Liver (tissue), 9 donors: ENCODE measurements around the gene DNMT3A. TPM values are rescaled to one million over a fixed set of nuclear protein-coding genes. Genes with fewer than 3 reads are reported as not detected.

Source experiments
- DNase-seq: peaks from one replicate; pipeline ENCODE4 v3.0.0-alpha.2; 2017; ENCODE audit warnings: low spot score
- H3K27ac ChIP-seq, 2 donors: one replicate each; pipeline ENCODE4 v1.7.0; 2013; ENCODE audit warnings: inconsistent platforms in 2 of 2, low read length in 2 of 2, control low read depth in 1 of 2, low read depth in 1 of 2, mild to moderate bottlenecking in 1 of 2
- H3K27me3 ChIP-seq, 4 donors: one replicate each; pipeline versions ENCODE4 v1.6.1 to v1.7.0; 2013; ENCODE audit warnings: low read length in 3 of 4, inconsistent platforms in 1 of 4, mild to moderate bottlenecking in 1 of 4, moderate library complexity in 1 of 4; ENCODE audit not compliant: control insufficient read depth in 4 of 4, insufficient read depth in 4 of 4
- H3K36me3 ChIP-seq, 4 donors: one replicate each; pipeline versions ENCODE4 v1.6.1 to v1.7.0; 2013; ENCODE audit warnings: low read length in 3 of 4, mild to moderate bottlenecking in 3 of 4, low read depth in 1 of 4, moderate library complexity in 1 of 4; ENCODE audit not compliant: control insufficient read depth in 4 of 4, insufficient read depth in 3 of 4
- H3K4me1 ChIP-seq, 4 donors: one replicate each; pipeline versions ENCODE4 v1.6.1 to v1.7.0; 2013; ENCODE audit warnings: low read length in 3 of 4, mild to moderate bottlenecking in 3 of 4, moderate library complexity in 1 of 4; ENCODE audit not compliant: control insufficient read depth in 4 of 4, insufficient read depth in 4 of 4
- H3K4me3 ChIP-seq, 3 donors: one replicate each; pipeline versions ENCODE4 v1.6.1 to v1.7.0; 2013; ENCODE audit warnings: low read length in 3 of 3, control low read depth in 1 of 3, low read depth in 1 of 3, mild to moderate bottlenecking in 1 of 3
- H3K9ac ChIP-seq, 2 donors: one replicate each; pipeline ENCODE4 v1.7.0; 2013; ENCODE audit warnings: low read length in 2 of 2, mild to moderate bottlenecking in 2 of 2, moderate library complexity in 2 of 2, control low read depth in 1 of 2, low read depth in 1 of 2
- H3K9me3 ChIP-seq, 4 donors: one replicate each; pipeline versions ENCODE4 v1.6.1 to v1.7.0; 2013; ENCODE audit warnings: low read length in 3 of 4; ENCODE audit not compliant: control insufficient read depth in 4 of 4
- EGR1 ChIP-seq, 2 donors: IDR thresholded peaks; 2 replicates each; pipeline ENCODE4 v1.6.1; 2016 to 2018; ENCODE audit warnings: antibody characterized with exemption in 2 of 2, low read depth in 2 of 2
- FOXA1 ChIP-seq: IDR thresholded peaks from 2 replicates; pipeline ENCODE4 v1.6.1; 2016; ENCODE audit warnings: antibody characterized with exemption
- GABPA ChIP-seq, 2 donors: IDR thresholded peaks in 1 of 2; conservative IDR thresholded peaks in 1 of 2; 2 replicates each; pipeline ENCODE4 v1.6.1; 2016; ENCODE audit warnings: antibody characterized with exemption in 2 of 2, mild to moderate bottlenecking in 1 of 2, moderate library complexity in 1 of 2
- HNF4A ChIP-seq, 2 donors: conservative IDR thresholded peaks; 2 replicates each; pipeline ENCODE4 v1.6.1; 2016; ENCODE audit warnings: antibody characterized with exemption in 2 of 2, mild to moderate bottlenecking in 2 of 2
- JUND ChIP-seq, 2 donors: IDR thresholded peaks; 2 replicates each; pipeline ENCODE4 v1.6.1; 2016; ENCODE audit warnings: antibody characterized with exemption in 2 of 2
- NR2F2 ChIP-seq: IDR thresholded peaks from 2 replicates; pipeline ENCODE4 v1.6.1; 2016; ENCODE audit warnings: antibody characterized with exemption
- RAD21 ChIP-seq, 2 donors: IDR thresholded peaks; 2 replicates each; pipeline ENCODE4 v1.6.1; 2016; ENCODE audit warnings: antibody characterized with exemption in 2 of 2, mild to moderate bottlenecking in 2 of 2
- RXRA ChIP-seq, 2 donors: IDR thresholded peaks; 2 replicates each; pipeline ENCODE4 v1.6.1; 2017 to 2018; ENCODE audit warnings: antibody characterized with exemption in 2 of 2, mild to moderate bottlenecking in 1 of 2
- TAF1 ChIP-seq: conservative IDR thresholded peaks from 2 replicates; pipeline ENCODE4 v1.6.1; 2016; ENCODE audit warnings: antibody characterized with exemption, mild to moderate bottlenecking
- YY1 ChIP-seq: IDR thresholded peaks from 2 replicates; pipeline ENCODE4 v1.6.1; 2016; ENCODE audit warnings: antibody characterized with exemption, mild to moderate bottlenecking
- WGBS: extraction: QIAGEN DNeasy Blood & Tissue Kit; methylation state at CpG from one replicate; pipeline ENCODE4 v1.1.7; 2013; 5-methylcytosine and 5-hydroxymethylcytosine counted together
- polyA plus RNA-seq, 2 donors: library from polyadenylated mRNA; stranded (reverse) in 1 of 2; unstranded in 1 of 2; fragments of 200-250 nt in 1 of 2; fragments of >200 nt in 1 of 2; fragmentation: Nextera tagmentation in 1 of 2; extraction: Ambion mirVana in 1 of 2; gene quantifications; one replicate each; pipeline versions ENCODE4 v1.2.1 to v1.2.3, GENCODE V29; 2013 to 2015
- total RNA-seq, 2 donors: library from RNA; depleted of rRNA; stranded (reverse); fragments of >200 nt; gene quantifications; one replicate each; pipeline ENCODE4 v1.2.3, GENCODE V29; 2014
- TF ChIP-seq, protein P1 (sequence below): IDR thresholded peaks from 2 replicates; pipeline ENCODE4 v1.6.1; 2016; ENCODE audit warnings: antibody characterized with exemption
- TF ChIP-seq, protein P2 (sequence below): IDR thresholded peaks from 2 replicates; pipeline ENCODE4 v1.6.1; 2016; ENCODE audit warnings: antibody characterized with exemption
- TF ChIP-seq, protein P3 (sequence below): IDR thresholded peaks from 2 replicates; pipeline ENCODE4 v1.6.1; 2016; ENCODE audit warnings: antibody characterized with exemption, mild to moderate bottlenecking
- TF ChIP-seq, protein P4 (sequence below): fragments of 150-350 bp; IDR thresholded peaks from 2 replicates; pipeline ENCODE4 v1.5.1; 2017; ENCODE audit warnings: improper control_type of control experiment, low read depth, low read length; ENCODE audit not compliant: missing input control
- TF ChIP-seq, protein P5 (sequence below): IDR thresholded peaks from 2 replicates; pipeline ENCODE4 v1.6.1; 2016; ENCODE audit warnings: antibody characterized with exemption
- donor health status: healthy.
- donor health status: healthy.
- donor health status: healthy.
- donor health status: healthy.
- donor health status: healthy.

DNMT3A gene
- total and polyA plus RNA-seq, 4 donors: 3.5 to 24.2 (median 8.1) TPM

DNA sequence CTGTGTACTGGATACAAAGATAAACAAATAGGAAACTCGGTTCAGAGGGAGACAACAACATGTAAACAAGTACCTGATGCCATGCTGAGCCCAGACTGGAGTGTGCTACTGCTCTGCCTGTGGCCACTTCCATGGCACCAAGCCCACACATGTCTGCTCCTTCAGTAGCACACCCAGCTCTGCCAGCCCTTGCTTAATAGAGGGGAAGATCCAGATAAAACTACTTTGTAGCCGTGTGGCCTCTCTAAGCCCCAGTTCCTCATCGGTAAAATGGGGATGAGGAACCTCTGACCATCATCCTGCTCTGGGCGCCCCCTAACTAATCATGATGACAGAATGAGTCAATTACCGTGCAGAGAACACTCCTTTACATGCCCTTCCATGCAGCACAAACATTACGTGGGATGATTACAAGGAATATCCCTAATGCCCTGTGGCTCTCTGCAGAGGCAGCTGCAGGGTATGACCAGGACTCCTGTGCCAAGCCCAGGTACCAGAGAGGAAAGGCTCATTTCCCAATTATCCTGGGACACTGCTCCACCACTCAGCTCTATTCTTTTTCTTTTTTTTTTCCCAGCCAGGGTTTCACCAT is 34.9 kb downstream of the DNMT3A start:
- Histone ChIP-seq H3K27ac (no peak overlapping the region), H3K4me3 (no peak overlapping the region), H3K36me3 (peaks cover 0 to 6% (median under 1%) of the 10 kb centered on the region in 4 donors), H3K9me3 (no peaks in the 10 kb centered on the region), H3K9ac (no peak overlapping the region), H3K27me3 (no peaks in the 10 kb centered on the region), H3K4me1 (peaks cover 4 to 23% (median 11%) of the 10 kb centered on the region in 4 donors)
- WGBS: 78% methylated on average over 6 of the region's 6 CpGs
- DNase-seq: no peak
- TF ChIP-seq TAF1 (no peak), RAD21 (IDR thresholded peaks at IDR 0.05) (no peak), EGR1 (IDR thresholded peaks at IDR 0.05; ENCODE audit: low read depth in 2 of 2) (no peak), RXRA (IDR thresholded peaks at IDR 0.05) (no peak), FOXA1 (no peak), GABPA (IDR thresholded peaks at IDR 0.05 in 1 of 2, conservative IDR thresholded peaks at IDR 0.05 in 1 of 2) (no peak), JUND (IDR thresholded peaks at IDR 0.05) (no peak), NR2F2 (no peak)
- TF ChIP-seq, protein P1, sequence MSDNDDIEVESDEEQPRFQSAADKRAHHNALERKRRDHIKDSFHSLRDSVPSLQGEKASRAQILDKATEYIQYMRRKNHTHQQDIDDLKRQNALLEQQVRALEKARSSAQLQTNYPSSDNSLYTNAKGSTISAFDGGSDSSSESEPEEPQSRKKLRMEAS: no peak
- TF ChIP-seq, protein P2, sequence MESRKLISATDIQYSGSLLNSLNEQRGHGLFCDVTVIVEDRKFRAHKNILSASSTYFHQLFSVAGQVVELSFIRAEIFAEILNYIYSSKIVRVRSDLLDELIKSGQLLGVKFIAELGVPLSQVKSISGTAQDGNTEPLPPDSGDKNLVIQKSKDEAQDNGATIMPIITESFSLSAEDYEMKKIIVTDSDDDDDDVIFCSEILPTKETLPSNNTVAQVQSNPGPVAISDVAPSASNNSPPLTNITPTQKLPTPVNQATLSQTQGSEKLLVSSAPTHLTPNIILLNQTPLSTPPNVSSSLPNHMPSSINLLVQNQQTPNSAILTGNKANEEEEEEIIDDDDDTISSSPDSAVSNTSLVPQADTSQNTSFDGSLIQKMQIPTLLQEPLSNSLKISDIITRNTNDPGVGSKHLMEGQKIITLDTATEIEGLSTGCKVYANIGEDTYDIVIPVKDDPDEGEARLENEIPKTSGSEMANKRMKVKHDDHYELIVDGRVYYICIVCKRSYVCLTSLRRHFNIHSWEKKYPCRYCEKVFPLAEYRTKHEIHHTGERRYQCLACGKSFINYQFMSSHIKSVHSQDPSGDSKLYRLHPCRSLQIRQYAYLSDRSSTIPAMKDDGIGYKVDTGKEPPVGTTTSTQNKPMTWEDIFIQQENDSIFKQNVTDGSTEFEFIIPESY: no peak
- TF ChIP-seq, protein P3, sequence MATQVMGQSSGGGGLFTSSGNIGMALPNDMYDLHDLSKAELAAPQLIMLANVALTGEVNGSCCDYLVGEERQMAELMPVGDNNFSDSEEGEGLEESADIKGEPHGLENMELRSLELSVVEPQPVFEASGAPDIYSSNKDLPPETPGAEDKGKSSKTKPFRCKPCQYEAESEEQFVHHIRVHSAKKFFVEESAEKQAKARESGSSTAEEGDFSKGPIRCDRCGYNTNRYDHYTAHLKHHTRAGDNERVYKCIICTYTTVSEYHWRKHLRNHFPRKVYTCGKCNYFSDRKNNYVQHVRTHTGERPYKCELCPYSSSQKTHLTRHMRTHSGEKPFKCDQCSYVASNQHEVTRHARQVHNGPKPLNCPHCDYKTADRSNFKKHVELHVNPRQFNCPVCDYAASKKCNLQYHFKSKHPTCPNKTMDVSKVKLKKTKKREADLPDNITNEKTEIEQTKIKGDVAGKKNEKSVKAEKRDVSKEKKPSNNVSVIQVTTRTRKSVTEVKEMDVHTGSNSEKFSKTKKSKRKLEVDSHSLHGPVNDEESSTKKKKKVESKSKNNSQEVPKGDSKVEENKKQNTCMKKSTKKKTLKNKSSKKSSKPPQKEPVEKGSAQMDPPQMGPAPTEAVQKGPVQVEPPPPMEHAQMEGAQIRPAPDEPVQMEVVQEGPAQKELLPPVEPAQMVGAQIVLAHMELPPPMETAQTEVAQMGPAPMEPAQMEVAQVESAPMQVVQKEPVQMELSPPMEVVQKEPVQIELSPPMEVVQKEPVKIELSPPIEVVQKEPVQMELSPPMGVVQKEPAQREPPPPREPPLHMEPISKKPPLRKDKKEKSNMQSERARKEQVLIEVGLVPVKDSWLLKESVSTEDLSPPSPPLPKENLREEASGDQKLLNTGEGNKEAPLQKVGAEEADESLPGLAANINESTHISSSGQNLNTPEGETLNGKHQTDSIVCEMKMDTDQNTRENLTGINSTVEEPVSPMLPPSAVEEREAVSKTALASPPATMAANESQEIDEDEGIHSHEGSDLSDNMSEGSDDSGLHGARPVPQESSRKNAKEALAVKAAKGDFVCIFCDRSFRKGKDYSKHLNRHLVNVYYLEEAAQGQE: no peak
- TF ChIP-seq, protein P4, sequence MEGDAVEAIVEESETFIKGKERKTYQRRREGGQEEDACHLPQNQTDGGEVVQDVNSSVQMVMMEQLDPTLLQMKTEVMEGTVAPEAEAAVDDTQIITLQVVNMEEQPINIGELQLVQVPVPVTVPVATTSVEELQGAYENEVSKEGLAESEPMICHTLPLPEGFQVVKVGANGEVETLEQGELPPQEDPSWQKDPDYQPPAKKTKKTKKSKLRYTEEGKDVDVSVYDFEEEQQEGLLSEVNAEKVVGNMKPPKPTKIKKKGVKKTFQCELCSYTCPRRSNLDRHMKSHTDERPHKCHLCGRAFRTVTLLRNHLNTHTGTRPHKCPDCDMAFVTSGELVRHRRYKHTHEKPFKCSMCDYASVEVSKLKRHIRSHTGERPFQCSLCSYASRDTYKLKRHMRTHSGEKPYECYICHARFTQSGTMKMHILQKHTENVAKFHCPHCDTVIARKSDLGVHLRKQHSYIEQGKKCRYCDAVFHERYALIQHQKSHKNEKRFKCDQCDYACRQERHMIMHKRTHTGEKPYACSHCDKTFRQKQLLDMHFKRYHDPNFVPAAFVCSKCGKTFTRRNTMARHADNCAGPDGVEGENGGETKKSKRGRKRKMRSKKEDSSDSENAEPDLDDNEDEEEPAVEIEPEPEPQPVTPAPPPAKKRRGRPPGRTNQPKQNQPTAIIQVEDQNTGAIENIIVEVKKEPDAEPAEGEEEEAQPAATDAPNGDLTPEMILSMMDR: no peak

DNA sequence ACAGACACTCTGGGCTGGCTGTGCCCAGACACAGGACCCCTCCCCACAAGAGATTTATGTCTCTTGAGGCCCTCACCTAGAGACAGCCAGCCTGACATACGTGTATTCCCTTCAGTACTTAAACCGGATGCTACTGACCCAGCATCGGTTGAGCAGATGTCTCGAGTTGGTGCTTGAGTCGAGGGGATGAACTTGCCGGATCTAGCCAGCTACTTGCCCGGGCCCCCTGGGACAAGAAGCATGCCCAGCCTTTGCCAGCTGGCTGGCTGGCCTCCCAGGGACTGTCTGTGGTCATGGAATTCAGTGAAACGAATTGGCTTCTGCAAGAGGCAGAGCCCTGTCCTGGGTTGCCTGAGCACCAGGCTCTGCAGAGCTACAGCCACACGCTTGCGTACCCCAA is 36.0 kb downstream of the DNMT3A start:
- Histone ChIP-seq H3K9ac (no peak overlapping the region), H3K4me1 (peaks cover 1 to 15% (median 2%) of the 10 kb centered on the region in 4 donors), H3K27ac (no peak overlapping the region), H3K9me3 (no peaks in the 10 kb centered on the region), H3K36me3 (peaks cover 0 to 6% (median under 1%) of the 10 kb centered on the region in 4 donors), H3K4me3 (no peak overlapping the region), H3K27me3 (no peaks in the 10 kb centered on the region)
- DNase-seq: no peak
- no peak for TF ChIP-seq RAD21 (IDR thresholded peaks at IDR 0.05)
- TF ChIP-seq, protein P3: no peak
- TF ChIP-seq GABPA (IDR thresholded peaks at IDR 0.05 in 1 of 2, conservative IDR thresholded peaks at IDR 0.05 in 1 of 2): no peak
- no peak for TF ChIP-seq TAF1
- no peak for TF ChIP-seq RXRA (IDR thresholded peaks at IDR 0.05)
- no peak for TF ChIP-seq FOXA1
- no peak for TF ChIP-seq HNF4A (conservative IDR thresholded peaks at IDR 0.05)
- TF ChIP-seq, protein P1: no peak
- no peak for TF ChIP-seq YY1
- no peak for TF ChIP-seq EGR1 (IDR thresholded peaks at IDR 0.05; ENCODE audit: low read depth in 2 of 2)
- TF ChIP-seq, protein P5, sequence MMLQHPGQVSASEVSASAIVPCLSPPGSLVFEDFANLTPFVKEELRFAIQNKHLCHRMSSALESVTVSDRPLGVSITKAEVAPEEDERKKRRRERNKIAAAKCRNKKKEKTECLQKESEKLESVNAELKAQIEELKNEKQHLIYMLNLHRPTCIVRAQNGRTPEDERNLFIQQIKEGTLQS: no peak
- WGBS: 89% methylated on average over 10 of the region's 10 CpGs
